ENCODE results near the gene GIPC1. TPM values are rescaled to one million over a fixed set of nuclear protein-coding genes. Genes with fewer than 3 reads are reported as not detected.
A peak's percentile ranks its signal among the peaks of the same experiment; 100 is the strongest.

GIPC1 gene
- total and polyA plus RNA-seq, 9 of the 15 experiments (the other 6 are each of a cell fraction or from before 2014, with no cell fraction given): 0.49 to 54.7 (median 24.8) TPM

- 0 out of 2 replicates have a peak, but pooled peaks have one; percentile 8 for TF ChIP-seq FOXP4 (CRISPR knock-in tag; IDR thresholded peaks at IDR 0.05; ENCODE audit: borderline replicate concordance)
- TF ChIP-seq TEAD4 (IDR thresholded peaks at IDR 0.05; ENCODE audit: low read length): no peak
- 0 out of 2 replicates have a peak, but pooled peaks have one; percentile 18 for TF ChIP-seq TEAD4 (CRISPR knock-in tag; IDR thresholded peaks at IDR 0.05; ENCODE audit: borderline replicate concordance)
- peak; percentile 44 for TF ChIP-seq CCNT2 (IDR thresholded peaks at IDR 0.05; ENCODE audit: borderline replicate concordance, extremely low read depth, insufficient read length, low read depth, low read length)
- peak; percentile 15; the same call in 1 of the 2 replicates for TF ChIP-seq USF2 (CRISPR knock-in tag; IDR thresholded peaks at IDR 0.05)
- TF ChIP-seq NFRKB (IDR thresholded peaks at IDR 0.05; ENCODE audit: low read depth): no peak
- TF ChIP-seq SMAD1 (IDR thresholded peaks at IDR 0.05; ENCODE audit: low read depth, low read length, partially characterized antibody): no peak
- TF ChIP-seq HMGN3 (IDR thresholded peaks at IDR 0.05; ENCODE audit: borderline replicate concordance, extremely low read depth, insufficient read length, low read depth, low read length): peak; percentile 72
- TF ChIP-seq ZBTB40 (IDR thresholded peaks at IDR 0.05): 0 out of 2 replicates have a peak, but pooled peaks have one; percentile 15
- no peak for TF ChIP-seq ZBTB40 (CRISPR knock-in tag; IDR thresholded peaks at IDR 0.05)
- peak; percentile 63 for TF ChIP-seq RBBP5 (IDR thresholded peaks at IDR 0.05; ENCODE audit: borderline replicate concordance, insufficient read depth, low read length, poor library complexity, severe bottlenecking)
- 0 out of 2 replicates have a peak, but pooled peaks have one; percentile 8 for TF ChIP-seq GATAD2B (IDR thresholded peaks at IDR 0.05; ENCODE audit: borderline replicate concordance)
- peak in 1 of 2 experiments; percentile 19; a peak in 2 of 4 replicates for TF ChIP-seq MAZ (CRISPR knock-in tag; conservative IDR thresholded peaks at IDR 0.05 in 1 of 2, IDR thresholded peaks at IDR 0.05 in 1 of 2)
Measured at GRCh38 chr19:14433554-14434501, 62.1 kb downstream of the GIPC1 start (continued).

Measured in K562 (cell line).